ENCODE results near the gene ZNF438. TPM values are rescaled to one million over a fixed set of nuclear protein-coding genes. Genes with fewer than 3 reads are reported as not detected.
"Not testable (repeated sequence)": the region's sequence is repeated elsewhere in the genome, so short reads cannot be mapped to it uniquely, and the experiment has no call there.

The ZNF438 gene
- total RNA-seq: 1 to 10 TPM; 2.7 to 3.1 TPM

- POLR2A ChIA-PET: interaction anchor here (0.7 to 2.1 kb wide), 12 partner anchors 23 to 1005 kb away, joined by 3 to 10 read pairs (median 5); no protein-coding TSS in a partner anchor
- CTCF ChIA-PET: interaction anchor here (0.7 to 1.8 kb wide), 6 partner anchors 16 to 752 kb away, joined by 3 to 9 read pairs (median 3); no protein-coding TSS in a partner anchor
These were observed at the start of gene ZNF438 for GRCh38 chr10:31031558-31032257. Gene ZNF438 (minus strand): TSS chr10:31031865. CDS start chr10:30877034, 154,831 bp downstream.

- ChIA-PET CTCF (no interaction called here), POLR2A (no interaction called here)
These were observed 44.9 kb upstream of the ZNF438 start for GRCh38 chr10:31076610-31076988.

GRCh38 chr10:31075881-31076609, 44.4 kb upstream of the ZNF438 start:
- POLR2A ChIA-PET: no interaction called here

GRCh38 chr10:31075434-31075833, 43.8 kb upstream of the ZNF438 start:
- CTCF ChIA-PET: no interaction called here

More at GRCh38 chr10:31075881-31076609, 44.4 kb upstream of the ZNF438 start:
- CTCF ChIA-PET: no interaction called here

GRCh38 chr10:31074722-31075086, 43.0 kb upstream of the ZNF438 start:
- POLR2A ChIA-PET: no interaction called here
- CTCF ChIA-PET: no interaction called here

More at GRCh38 chr10:31075434-31075833, 43.8 kb upstream of the ZNF438 start:
- POLR2A ChIA-PET: no interaction called here

GRCh38 chr10:31073996-31074721, 42.5 kb upstream of the ZNF438 start:
- POLR2A ChIA-PET: interaction anchor here (0.7 kb wide), 1 partner anchor 634 kb away, joined by 5 read pairs; no protein-coding TSS in a partner anchor
- CTCF ChIA-PET: no interaction called here

- CTCF ChIA-PET: no interaction called here
- POLR2A ChIA-PET: no interaction called here
These were observed 41.5 kb upstream of the ZNF438 start for GRCh38 chr10:31073211-31073610.

- CTCF ChIA-PET: no interaction called here
- POLR2A ChIA-PET: no interaction called here
These were observed 40.8 kb upstream of the ZNF438 start for GRCh38 chr10:31072451-31072850.

- ChIA-PET POLR2A (no interaction called here), CTCF (no interaction called here)
These were observed 39.8 kb upstream of the ZNF438 start for GRCh38 chr10:31071232-31072005.

GRCh38 chr10:31070691-31071090, 39.0 kb upstream of the ZNF438 start:
- ChIA-PET POLR2A (no interaction called here), CTCF (no interaction called here)

- CTCF ChIA-PET: no interaction called here
- POLR2A ChIA-PET: no interaction called here
These were observed 38.4 kb upstream of the ZNF438 start for GRCh38 chr10:31070025-31070424.

- POLR2A ChIA-PET: no interaction called here
- CTCF ChIA-PET: no interaction called here
These were observed 37.7 kb upstream of the ZNF438 start for GRCh38 chr10:31069411-31069810.

- ChIA-PET POLR2A (no interaction called here), CTCF (no interaction called here)
These were observed 32.7 kb upstream of the ZNF438 start for GRCh38 chr10:31064348-31064747.

- ChIA-PET CTCF (interaction anchor here (0.6 kb wide), 1 partner anchor 110 kb away, joined by 3 read pairs; no protein-coding TSS in a partner anchor), POLR2A (no interaction called here)
These were observed 32.2 kb upstream of the ZNF438 start for GRCh38 chr10:31063841-31064240.

- ChIA-PET POLR2A (no interaction called here), CTCF (no interaction called here)
These were observed 31.2 kb upstream of the ZNF438 start for GRCh38 chr10:31062856-31063255.

- CTCF ChIA-PET: no interaction called here
- POLR2A ChIA-PET: no interaction called here
These were observed 30.3 kb upstream of the ZNF438 start for GRCh38 chr10:31061941-31062340.

- POLR2A ChIA-PET: no interaction called here
- CTCF ChIA-PET: no interaction called here
These were observed 27.4 kb upstream of the ZNF438 start for GRCh38 chr10:31058795-31059703.

- CTCF ChIA-PET: not testable (repeated sequence)
- POLR2A ChIA-PET: interaction anchor here (0.7 kb wide), 1 partner anchor 460 kb away, joined by 3 read pairs; no protein-coding TSS in a partner anchor
These were observed 25.0 kb upstream of the ZNF438 start for GRCh38 chr10:31056678-31057077.
